Mucosa of rectum (tissue), 2 donors: ENCODE data around the gene AGGF1.
"Not testable (repeated sequence)": the region's sequence is repeated elsewhere in the genome, so short reads cannot be mapped to it uniquely, and the experiment has no call there.

ENCODE experiments used
- H3K27ac ChIP-seq, 2 donors: one replicate each; pipeline ENCODE4 v1.7.0; 2013; ENCODE audit warnings: inconsistent platforms in 2 of 2, low read depth in 2 of 2, low read length in 2 of 2
- H3K27me3 ChIP-seq, 2 donors: one replicate each; pipeline ENCODE4 v1.7.0; 2013; ENCODE audit warnings: low read length in 2 of 2; ENCODE audit not compliant: control insufficient read depth in 2 of 2, insufficient read depth in 2 of 2
- H3K36me3 ChIP-seq, 2 donors: one replicate each; pipeline ENCODE4 v1.7.0; 2013; ENCODE audit warnings: low read length in 2 of 2; ENCODE audit not compliant: control insufficient read depth in 2 of 2, insufficient read depth in 2 of 2
- H3K4me1 ChIP-seq, 2 donors: one replicate each; pipeline ENCODE4 v1.7.0; 2013; ENCODE audit warnings: low read length in 2 of 2, mild to moderate bottlenecking in 1 of 2; ENCODE audit not compliant: control insufficient read depth in 2 of 2, insufficient read depth in 2 of 2
- H3K4me3 ChIP-seq, 2 donors: one replicate each; pipeline ENCODE4 v1.7.0; 2013; ENCODE audit warnings: low read length in 2 of 2
- H3K9ac ChIP-seq, 2 donors: one replicate each; pipeline ENCODE4 v1.7.0; 2013; ENCODE audit warnings: low read length in 2 of 2, low read depth in 1 of 2, mild to moderate bottlenecking in 1 of 2
- H3K9me3 ChIP-seq, 2 donors: one replicate each; pipeline ENCODE4 v1.7.0; 2013; ENCODE audit warnings: low read length in 2 of 2; ENCODE audit not compliant: control insufficient read depth in 2 of 2
- donor health status: healthy.
- donor health status: Normal muscosa, but diverticular disease.

The AGGF1 gene

DNA sequence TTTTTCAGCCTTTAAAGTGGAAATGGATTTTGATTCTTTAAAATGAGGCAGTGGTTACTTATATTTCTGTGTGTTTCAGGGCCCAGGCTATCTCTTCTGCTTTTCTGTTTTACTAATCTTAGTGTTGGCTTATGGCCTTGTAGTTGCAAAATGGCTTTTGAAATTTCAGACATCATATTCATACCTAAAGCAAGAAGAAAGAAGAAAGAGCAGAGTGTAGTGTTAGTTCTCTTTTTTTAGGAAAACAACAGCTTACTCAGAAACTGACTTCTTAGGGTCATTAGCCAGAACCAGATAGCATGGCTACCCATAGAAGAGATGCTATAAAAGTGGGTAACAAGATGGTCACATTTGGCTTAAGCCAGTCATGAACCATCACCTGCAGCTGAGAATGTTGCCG lies 36.0 kb downstream of the AGGF1 start:
- H3K27ac ChIP-seq, result no peak overlapping the region
- H3K36me3 ChIP-seq, result peaks cover 42 to 46% of the 10 kb centered on the region in 2 donors
- no peaks in the 10 kb centered on the region for H3K9me3 ChIP-seq
- no peaks in the 10 kb centered on the region for H3K4me1 ChIP-seq
- no peaks in the 10 kb centered on the region for H3K27me3 ChIP-seq
- H3K4me3 ChIP-seq, result no peak overlapping the region
- H3K9ac ChIP-seq, result no peak overlapping the region

DNA sequence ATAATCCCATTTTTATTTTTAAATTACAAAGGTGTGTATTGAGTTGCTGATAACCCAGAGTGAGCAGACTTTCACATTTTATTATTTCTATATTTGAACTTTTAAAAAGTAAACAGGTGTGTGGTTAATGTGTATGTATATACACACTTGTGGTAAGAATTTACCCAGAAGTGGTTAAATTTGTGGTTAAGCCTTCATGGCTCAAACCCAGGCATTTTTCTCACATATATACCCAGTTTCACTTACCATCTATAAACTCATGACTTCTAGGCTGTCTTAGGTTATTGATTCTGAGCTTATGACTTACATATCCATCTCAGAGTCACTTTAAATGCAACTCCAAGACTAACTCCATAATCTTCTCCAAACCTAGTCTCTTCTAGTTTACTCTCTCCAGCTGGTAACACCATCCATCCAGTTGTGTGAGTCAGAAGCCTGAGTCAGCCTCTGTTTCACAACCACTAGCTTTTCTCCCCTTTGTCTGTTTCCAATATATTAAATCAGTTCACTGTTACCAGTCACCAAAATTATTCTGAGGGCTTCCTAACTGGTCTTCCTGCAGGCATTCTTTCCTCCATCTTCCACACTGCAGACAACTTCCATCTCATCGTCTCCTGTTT lies 36.7 kb downstream of the AGGF1 start:
- Histone ChIP-seq H3K4me3 (no peak overlapping the region), H3K9me3 (no peaks in the 10 kb centered on the region), H3K27ac (no peak overlapping the region), H3K27me3 (no peaks in the 10 kb centered on the region), H3K9ac (no peak overlapping the region), H3K36me3 (peaks cover 34 to 39% of the 10 kb centered on the region in 2 donors), H3K4me1 (no peaks in the 10 kb centered on the region)

DNA sequence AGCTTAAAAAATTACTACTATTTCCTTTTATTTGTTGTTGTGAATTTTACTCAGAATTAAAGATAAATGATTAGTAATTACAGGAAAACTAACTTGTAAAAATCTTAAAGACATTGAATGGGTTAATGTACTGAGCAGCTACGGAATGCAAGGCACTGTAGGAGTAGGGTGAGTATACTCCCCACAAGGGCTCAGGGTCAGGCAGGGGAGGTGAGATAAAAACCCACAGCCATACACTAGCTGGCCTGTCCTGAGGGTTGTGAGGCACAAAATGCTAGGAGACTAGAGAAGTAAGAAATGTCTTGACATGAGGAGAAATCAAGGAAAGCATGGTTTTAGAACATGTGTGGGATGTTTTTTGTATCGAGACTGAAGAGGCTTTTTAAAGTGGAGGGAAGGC lies 43.5 kb downstream of the AGGF1 start:
- Histone ChIP-seq H3K27ac (no peak overlapping the region), H3K27me3 (no peaks in the 10 kb centered on the region), H3K4me3 (no peak overlapping the region), H3K9me3 (no peaks in the 10 kb centered on the region), H3K36me3 (peaks cover 0 to 5% of the 10 kb centered on the region in 2 donors), H3K9ac (no peak overlapping the region), H3K4me1 (no peaks in the 10 kb centered on the region)

DNA sequence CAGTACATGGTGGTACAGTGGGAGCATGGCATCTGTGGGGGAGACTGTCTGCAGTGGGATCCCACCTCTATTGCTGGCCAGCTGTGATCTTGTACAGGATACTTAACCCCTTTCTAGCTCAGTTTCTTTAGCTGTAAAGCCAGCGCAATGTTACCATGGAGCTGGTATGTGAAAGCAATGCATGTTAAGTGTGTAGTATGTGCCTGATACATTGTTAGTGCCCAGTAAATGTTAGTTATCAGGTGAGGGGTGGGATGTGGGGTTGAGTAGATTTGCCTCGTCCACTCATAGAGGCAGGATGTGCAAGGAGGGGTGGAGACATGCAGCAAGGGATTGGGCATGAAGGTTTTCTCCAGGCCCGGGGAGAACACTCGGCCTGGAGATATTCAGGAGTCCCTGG lies 44.5 kb downstream of the AGGF1 start:
- no peaks in the 10 kb centered on the region for H3K9me3 ChIP-seq
- no peak overlapping the region for H3K9ac ChIP-seq
- peaks cover 0 to 2% of the 10 kb centered on the region in 2 donors for H3K36me3 ChIP-seq
- H3K4me3 ChIP-seq, result no peak overlapping the region
- no peaks in the 10 kb centered on the region for H3K27me3 ChIP-seq
- H3K4me1 ChIP-seq, result no peaks in the 10 kb centered on the region
- no peak overlapping the region for H3K27ac ChIP-seq

DNA sequence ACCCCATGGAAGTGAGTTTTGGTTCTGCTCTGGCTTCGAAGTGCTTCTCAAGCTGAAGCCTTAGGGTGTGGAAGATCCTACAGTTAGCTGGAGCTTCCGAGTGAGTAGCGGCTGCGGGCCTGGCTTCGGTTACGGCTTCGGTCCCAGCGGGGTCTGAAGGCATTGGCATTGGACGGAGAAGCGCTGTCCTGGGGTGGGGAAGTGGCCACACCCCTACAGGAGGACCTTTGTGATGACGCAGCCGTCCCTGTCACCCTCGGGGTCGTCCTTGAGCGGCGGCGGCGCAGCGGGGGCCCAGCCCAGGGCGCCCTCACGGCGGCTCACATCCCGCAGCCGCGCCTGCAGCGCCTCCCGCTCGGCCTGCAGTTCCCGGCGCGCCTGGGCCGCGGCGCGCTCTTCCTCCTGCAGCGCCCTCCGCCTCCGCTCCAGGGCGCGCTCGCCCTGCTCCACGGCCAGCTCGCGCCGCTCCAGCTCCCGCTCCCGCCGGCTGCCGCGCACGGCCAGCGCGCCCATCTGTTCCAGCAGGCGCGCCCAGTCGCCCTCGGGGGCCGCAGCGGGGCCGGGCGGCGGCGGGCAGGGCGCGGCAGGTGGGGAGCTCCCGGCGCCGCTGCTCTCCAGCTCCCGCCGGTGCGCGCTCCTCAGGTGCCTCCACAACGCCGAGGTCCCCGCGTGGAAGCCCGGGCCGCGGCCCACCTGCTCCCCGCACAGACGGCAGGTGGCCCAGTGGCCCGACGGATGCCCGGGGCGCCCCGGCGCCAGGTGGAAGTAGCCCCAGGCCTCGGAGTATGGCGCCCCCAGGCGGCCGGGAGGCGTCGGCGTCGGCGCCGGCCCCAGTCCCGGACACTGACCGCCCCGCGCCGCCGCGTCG lies 47.0 kb downstream of the AGGF1 start:
- peak overlapping the region; percentile 52 to 61 for H3K4me3 ChIP-seq
- H3K4me1 ChIP-seq, result no peaks in the 10 kb centered on the region
- peaks cover 0 to 2% of the 10 kb centered on the region in 2 donors for H3K36me3 ChIP-seq
- H3K9ac ChIP-seq, result peak overlapping the region in 1 of 2 donors; percentile 45
- H3K27me3 ChIP-seq, result no peaks in the 10 kb centered on the region
- H3K9me3 ChIP-seq, result no peaks in the 10 kb centered on the region
- no peak overlapping the region for H3K27ac ChIP-seq

DNA sequence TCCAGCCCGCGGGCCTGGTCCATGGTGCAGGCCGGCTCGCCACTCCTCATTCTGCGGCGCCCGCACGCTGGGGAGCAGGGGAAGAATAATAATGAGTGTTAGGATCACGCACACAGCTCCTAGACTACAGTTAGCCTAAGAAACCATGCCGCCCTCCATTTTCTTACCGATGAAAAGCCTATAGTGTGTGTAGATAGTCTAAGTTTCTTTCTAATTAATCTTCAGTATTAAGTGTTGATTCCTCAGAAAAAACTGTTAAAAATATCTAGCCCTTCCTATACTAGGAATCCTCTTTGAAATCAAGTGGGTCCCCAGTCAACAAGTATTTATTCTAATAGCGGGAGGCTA lies 47.6 kb downstream of the AGGF1 start:
- Histone ChIP-seq H3K27ac (no peak overlapping the region), H3K36me3 (peaks cover 0 to 2% of the 10 kb centered on the region in 2 donors), H3K9me3 (no peaks in the 10 kb centered on the region), H3K27me3 (no peaks in the 10 kb centered on the region), H3K4me3 (peak overlapping the region in 1 of 2 donors; percentile 52), H3K4me1 (no peaks in the 10 kb centered on the region), H3K9ac (no peak overlapping the region)

DNA sequence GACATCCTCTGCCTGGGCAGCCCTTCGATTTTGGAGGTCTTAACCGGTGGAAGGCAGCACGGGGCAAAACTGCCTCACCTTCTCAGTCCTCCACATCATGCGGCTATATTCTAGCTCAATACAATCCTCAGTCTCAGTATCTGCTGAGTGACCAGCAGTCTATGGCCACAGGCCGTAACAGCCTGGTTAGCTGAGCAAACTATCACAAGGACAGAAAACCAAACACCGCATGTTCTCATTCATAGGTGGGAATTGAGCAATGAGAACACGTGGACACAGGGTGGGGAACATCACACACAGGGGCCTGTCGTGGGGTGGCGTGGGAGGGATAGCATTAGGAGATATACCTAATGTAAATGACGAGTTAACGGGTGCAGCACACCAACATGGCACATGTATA lies 50.3 kb downstream of the AGGF1 start:
- H3K4me1 ChIP-seq, H3K9ac ChIP-seq, H3K36me3 ChIP-seq, H3K9me3 ChIP-seq, H3K4me3 ChIP-seq, H3K27me3 ChIP-seq, H3K27ac ChIP-seq: not testable (repeated sequence)

DNA sequence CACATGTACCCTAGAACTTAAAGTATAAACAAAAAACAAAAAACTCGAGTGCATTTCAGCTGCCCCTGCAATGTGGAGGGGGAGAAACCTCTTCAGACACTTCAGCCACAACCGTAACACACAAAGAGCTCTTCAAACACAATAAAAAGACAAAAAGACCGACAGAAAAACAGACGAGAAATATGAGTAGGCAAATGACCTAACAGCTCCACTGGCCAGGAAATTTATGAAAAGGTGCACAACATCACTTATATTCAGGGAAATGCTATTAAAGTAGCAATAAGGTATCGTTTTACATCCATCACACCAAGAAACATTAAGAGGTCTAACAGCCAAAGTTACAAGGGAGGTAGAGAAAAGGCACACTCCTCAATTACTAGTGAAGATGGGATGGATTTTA lies 50.7 kb downstream of the AGGF1 start:
- no peak overlapping the region for H3K4me3 ChIP-seq
- no peaks in the 10 kb centered on the region for H3K27me3 ChIP-seq
- no peak overlapping the region for H3K27ac ChIP-seq
- H3K4me1 ChIP-seq, result no peaks in the 10 kb centered on the region
- peaks cover 0 to 2% of the 10 kb centered on the region in 2 donors for H3K36me3 ChIP-seq
- H3K9me3 ChIP-seq, result no peaks in the 10 kb centered on the region
- H3K9ac ChIP-seq, result no peak overlapping the region

DNA sequence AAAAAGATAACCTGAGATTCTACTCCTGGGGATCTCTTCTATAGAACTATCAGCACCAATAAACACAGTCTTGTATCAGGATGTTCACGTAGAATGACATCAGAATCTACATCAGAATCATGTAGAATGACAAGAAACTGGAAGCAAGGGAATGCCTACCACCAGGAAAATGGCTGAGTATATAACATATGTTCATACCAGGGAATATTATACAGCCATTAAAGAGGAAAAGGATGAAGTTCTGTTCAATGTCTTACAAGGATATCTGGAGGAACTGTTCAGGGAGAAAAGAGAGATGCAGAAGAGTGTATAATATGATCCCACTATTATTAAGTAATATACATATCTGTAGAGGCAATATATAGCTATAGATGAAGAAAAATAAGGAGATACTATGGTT lies 52.1 kb downstream of the AGGF1 start:
- no peak overlapping the region for H3K27ac ChIP-seq
- H3K9ac ChIP-seq, result no peak overlapping the region
- H3K27me3 ChIP-seq, result no peaks in the 10 kb centered on the region
- H3K36me3 ChIP-seq, result peaks cover 0 to 2% of the 10 kb centered on the region in 2 donors
- H3K4me3 ChIP-seq, result no peak overlapping the region
- no peaks in the 10 kb centered on the region for H3K9me3 ChIP-seq
- H3K4me1 ChIP-seq, result peaks cover under 1 to 3% of the 10 kb centered on the region in 2 donors

DNA sequence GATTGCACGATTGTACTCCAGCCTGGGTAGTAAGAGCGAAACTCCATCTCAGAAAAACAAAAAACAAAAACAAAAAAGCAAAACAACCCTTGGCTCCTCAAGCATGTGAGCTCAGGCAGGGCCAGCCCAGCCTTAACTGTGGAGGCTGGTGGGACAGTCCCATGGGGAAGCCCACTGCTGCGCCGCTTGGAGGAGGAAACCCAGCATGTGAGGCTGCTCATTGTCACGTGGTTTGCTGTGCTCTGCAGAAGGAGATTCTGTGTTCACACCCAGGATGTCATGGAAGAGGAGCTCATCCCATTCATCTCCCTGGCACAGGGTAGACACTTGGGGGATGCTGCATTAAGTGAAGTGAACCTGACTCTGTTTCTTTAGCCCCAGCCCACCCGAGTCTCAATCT lies 52.9 kb downstream of the AGGF1 start:
- no peak overlapping the region for H3K4me3 ChIP-seq
- H3K27me3 ChIP-seq, result no peaks in the 10 kb centered on the region
- H3K9ac ChIP-seq, result no peak overlapping the region
- H3K36me3 ChIP-seq, result peaks cover 0 to 2% of the 10 kb centered on the region in 2 donors
- H3K4me1 ChIP-seq, result peaks cover 9 to 11% of the 10 kb centered on the region in 2 donors
- H3K27ac ChIP-seq, result no peak overlapping the region
- H3K9me3 ChIP-seq, result no peaks in the 10 kb centered on the region
